Neural cell (in vitro differentiated cells): ENCODE measurements around the gene ANKS1B. TPM values are rescaled to one million over a fixed set of nuclear protein-coding genes. Genes with fewer than 3 reads are reported as not detected.

ENCODE experiments used
- H2AFZ ChIP-seq: fragments of 200-600, 300-800 bp; sonication (generic), shearing (Covaris generic); 2 replicates; pipeline ENCODE4 v1.6.0; 2014; ENCODE audit warnings: low read depth, mild to moderate bottlenecking, antibody characterized with exemption, low read length, moderate library complexity
- H3F3A ChIP-seq: fragments of 200-600 bp; shearing (Covaris generic); 2 replicates; pipeline ENCODE4 v1.6.1; 2016; ENCODE audit warnings: mild to moderate bottlenecking, moderate library complexity, mixed read lengths, antibody characterized with exemption, low read length; ENCODE audit not compliant: insufficient read depth, poor library complexity, severe bottlenecking
- H3K27ac ChIP-seq: fragments of 200-600, 300-800 bp; sonication (generic), shearing (Covaris generic); 2 replicates; pipeline ENCODE4 v1.5.1; 2014; ENCODE audit warnings: mild to moderate bottlenecking, low read length, moderate library complexity
- H3K27me3 ChIP-seq: fragments of 300-800, 200-600 bp; sonication (generic), shearing (Covaris generic); 2 replicates; pipeline ENCODE4 v1.6.0; 2014; ENCODE audit warnings: mild to moderate bottlenecking, low read depth, low read length, moderate library complexity; ENCODE audit not compliant: insufficient read depth
- H3K36me3 ChIP-seq: fragments of 300-800, 200-600 bp; sonication (generic), shearing (Covaris generic); 2 replicates; pipeline ENCODE4 v1.5.1; 2014; ENCODE audit warnings: mild to moderate bottlenecking, antibody characterized with exemption, low read length, moderate library complexity; ENCODE audit not compliant: insufficient read depth
- H3K4me2 ChIP-seq: fragments of 300-800, 200-600 bp; sonication (generic), shearing (Covaris generic); 2 replicates; pipeline ENCODE4 v1.6.0; 2014; ENCODE audit warnings: mild to moderate bottlenecking, low read length
- H3K4me3 ChIP-seq: fragments of 300-800, 200-600 bp; sonication (generic), shearing (Covaris generic); 2 replicates; pipeline ENCODE4 v1.5.1; 2014; ENCODE audit warnings: mild to moderate bottlenecking, low read length, moderate library complexity
- H3K79me2 ChIP-seq: fragments of 200-600 bp; shearing (Covaris generic); replicated peaks from 2 replicates; pipeline ENCODE4 v1.6.0; 2014; ENCODE audit warnings: mild to moderate bottlenecking, low read length, moderate library complexity; ENCODE audit not compliant: insufficient read depth
- H3K9ac ChIP-seq: fragments of 300-800, 200-600 bp; sonication (generic), shearing (Covaris generic); 2 replicates; pipeline ENCODE4 v1.6.1; 2016; ENCODE audit warnings: mild to moderate bottlenecking, low read length, mixed read lengths
- H3K9me2 ChIP-seq: fragments of 200-600 bp; shearing (Covaris generic); 2 replicates; pipeline ENCODE4 v1.6.1; 2016; ENCODE audit warnings: mild to moderate bottlenecking, low read length, mixed read lengths; ENCODE audit not compliant: insufficient read depth
- H3K9me3 ChIP-seq: fragments of 200-600, 300-800 bp; sonication (generic), shearing (Covaris generic); 2 replicates; pipeline ENCODE4 v1.6.1; 2016; ENCODE audit warnings: mild to moderate bottlenecking, mixed run types, low read length, moderate library complexity, mixed read lengths
- H4K20me1 ChIP-seq: fragments of 200-600 bp; shearing (Covaris generic); 2 replicates; pipeline ENCODE4 v1.6.1; 2016; ENCODE audit warnings: mild to moderate bottlenecking, mixed run types; ENCODE audit not compliant: insufficient read depth
- EP300 ChIP-seq: fragments of 450-650 bp; conservative IDR thresholded peaks from 2 replicates; pipeline ENCODE4 v1.6.1; 2014; ENCODE audit warnings: antibody characterized with exemption, mild to moderate bottlenecking, moderate library complexity; ENCODE audit not compliant: poor library complexity, severe bottlenecking
- EZH2 ChIP-seq: fragments of 200-600, 300-800 bp; shearing (Covaris generic), sonication (generic); IDR thresholded peaks from 2 replicates; pipeline ENCODE4 v1.6.1; 2014; ENCODE audit warnings: antibody characterized with exemption, low read length, borderline replicate concordance, mild to moderate bottlenecking; ENCODE audit not compliant: insufficient read depth, poor library complexity, severe bottlenecking
- MXI1 ChIP-seq: fragments of 450-650 bp; conservative IDR thresholded peaks from 2 replicates; pipeline ENCODE4 v1.6.1; 2014; ENCODE audit warnings: antibody characterized with exemption, mild to moderate bottlenecking; ENCODE audit not compliant: poor library complexity, severe bottlenecking
- POLR2AphosphoS5 ChIP-seq: IDR thresholded peaks from 2 replicates; pipeline ENCODE4 v1.6.1; 2012
- RAD21 ChIP-seq: fragments of 450-650 bp; conservative IDR thresholded peaks from 2 replicates; pipeline ENCODE4 v1.6.1; 2014; ENCODE audit warnings: antibody characterized with exemption, mild to moderate bottlenecking, moderate library complexity
- SMC3 ChIP-seq: fragments of 450-650 bp; conservative IDR thresholded peaks from 2 replicates; pipeline ENCODE4 v1.6.1; 2014; ENCODE audit warnings: antibody characterized with exemption, mild to moderate bottlenecking, moderate library complexity; ENCODE audit not compliant: poor library complexity
- TAF1 ChIP-seq: IDR thresholded peaks from 2 replicates; pipeline ENCODE4 v1.6.1; 2012; ENCODE audit warnings: low read depth
- polyA plus RNA-seq: library from polyadenylated mRNA; depleted of rRNA; stranded (reverse); fragments of >200 nt; gene quantifications from 2 replicates; pipeline ENCODE4 v1.2.3, GENCODE V29; 2014
- TF ChIP-seq, protein P1 (sequence below): fragments of 450-650 bp; IDR thresholded peaks from 2 replicates; pipeline ENCODE4 v1.5.1; 2014; ENCODE audit warnings: antibody characterized with exemption, mild to moderate bottlenecking, moderate library complexity; ENCODE audit not compliant: poor library complexity, severe bottlenecking
- TF ChIP-seq, protein P2 (sequence below): IDR thresholded peaks from 2 replicates; pipeline ENCODE4 v1.6.1; 2012; ENCODE audit warnings: borderline replicate concordance

The ANKS1B gene
- polyA plus RNA-seq, 1 donor from 2014 or later = 65.6 TPM

DNA sequence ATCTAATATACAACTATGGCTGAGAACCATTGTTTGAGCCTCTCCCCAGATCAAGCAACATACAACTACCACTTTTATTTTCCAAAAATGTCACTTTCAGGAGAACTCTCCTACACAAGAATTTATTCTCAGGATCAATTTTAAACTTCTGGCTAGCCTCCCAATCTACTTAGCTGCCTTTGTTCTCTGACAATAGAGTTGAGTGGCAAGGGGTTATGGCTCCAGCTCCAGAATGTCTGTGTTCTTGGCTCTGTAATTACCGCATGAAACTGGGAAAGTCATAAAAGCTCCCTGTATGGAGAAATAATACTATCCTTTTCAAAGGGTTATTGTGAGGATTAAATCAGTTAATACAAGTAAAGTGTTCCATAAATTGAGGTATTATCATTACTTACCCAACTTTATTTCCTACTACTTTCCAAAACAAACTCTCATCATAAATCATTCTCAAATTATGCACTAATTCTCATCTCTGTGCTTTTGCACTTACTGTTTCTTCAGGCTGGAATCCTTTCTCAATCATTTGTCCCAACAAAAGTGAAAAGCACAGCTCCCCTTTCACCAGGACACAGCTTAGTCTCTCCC lies 215.2 kb downstream of the ANKS1B start:
- Histone ChIP-seq H2AFZ (no peak overlapping the region), H3K27ac (no peak overlapping the region), H3K4me2 (no peak overlapping the region)

DNA sequence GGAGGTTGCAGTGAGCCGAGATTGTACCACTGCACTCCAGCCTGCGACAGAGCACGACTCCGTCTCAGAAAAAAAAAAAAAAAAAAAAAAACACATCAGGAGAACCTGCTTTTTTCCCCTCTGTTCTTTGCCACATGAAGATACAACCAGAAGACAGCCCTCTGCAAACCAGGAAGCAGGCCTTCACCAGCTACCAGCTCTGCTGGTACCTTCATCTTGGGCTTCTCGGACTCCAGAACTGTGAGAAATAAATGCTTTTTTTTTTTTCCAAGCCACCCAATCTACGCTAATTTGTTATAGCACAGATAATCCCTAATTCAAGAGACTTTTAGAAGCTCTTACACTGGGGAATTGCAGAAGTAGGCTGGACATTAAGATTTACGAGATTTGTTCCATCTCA lies 216.0 kb downstream of the ANKS1B start:
- H3K36me3 ChIP-seq = no peaks in the 10 kb centered on the region
- TF ChIP-seq POLR2AphosphoS5 (no peak), EP300 (no peak)
- TF ChIP-seq, protein P1, sequence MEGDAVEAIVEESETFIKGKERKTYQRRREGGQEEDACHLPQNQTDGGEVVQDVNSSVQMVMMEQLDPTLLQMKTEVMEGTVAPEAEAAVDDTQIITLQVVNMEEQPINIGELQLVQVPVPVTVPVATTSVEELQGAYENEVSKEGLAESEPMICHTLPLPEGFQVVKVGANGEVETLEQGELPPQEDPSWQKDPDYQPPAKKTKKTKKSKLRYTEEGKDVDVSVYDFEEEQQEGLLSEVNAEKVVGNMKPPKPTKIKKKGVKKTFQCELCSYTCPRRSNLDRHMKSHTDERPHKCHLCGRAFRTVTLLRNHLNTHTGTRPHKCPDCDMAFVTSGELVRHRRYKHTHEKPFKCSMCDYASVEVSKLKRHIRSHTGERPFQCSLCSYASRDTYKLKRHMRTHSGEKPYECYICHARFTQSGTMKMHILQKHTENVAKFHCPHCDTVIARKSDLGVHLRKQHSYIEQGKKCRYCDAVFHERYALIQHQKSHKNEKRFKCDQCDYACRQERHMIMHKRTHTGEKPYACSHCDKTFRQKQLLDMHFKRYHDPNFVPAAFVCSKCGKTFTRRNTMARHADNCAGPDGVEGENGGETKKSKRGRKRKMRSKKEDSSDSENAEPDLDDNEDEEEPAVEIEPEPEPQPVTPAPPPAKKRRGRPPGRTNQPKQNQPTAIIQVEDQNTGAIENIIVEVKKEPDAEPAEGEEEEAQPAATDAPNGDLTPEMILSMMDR = no peak
- H3K9ac ChIP-seq = no peak overlapping the region
- H3K9me2 ChIP-seq = no peaks in the 10 kb centered on the region
- H3K4me3 ChIP-seq = no peak overlapping the region
- H3K4me2 ChIP-seq = no peak overlapping the region
- H3K27me3 ChIP-seq = no peaks in the 10 kb centered on the region
- no peak overlapping the region for H3K27ac ChIP-seq
- H3K79me2 ChIP-seq = no peaks in the 10 kb centered on the region
- H3K9me3 ChIP-seq = peaks cover 3% of the 10 kb centered on the region
- no peaks in the 10 kb centered on the region for H4K20me1 ChIP-seq
- no peaks in the 10 kb centered on the region for H3F3A ChIP-seq
- no peak overlapping the region for H2AFZ ChIP-seq

More for the DNA sequence above, 215.2 kb downstream of the ANKS1B start:
- H4K20me1 ChIP-seq = no peaks in the 10 kb centered on the region
- H3F3A ChIP-seq = no peaks in the 10 kb centered on the region
- TF ChIP-seq TAF1 (no peak), SMC3 (no peak), MXI1 (no peak), RAD21 (no peak), POLR2AphosphoS5 (no peak), EZH2 (no peak)
- TF ChIP-seq, protein P2, sequence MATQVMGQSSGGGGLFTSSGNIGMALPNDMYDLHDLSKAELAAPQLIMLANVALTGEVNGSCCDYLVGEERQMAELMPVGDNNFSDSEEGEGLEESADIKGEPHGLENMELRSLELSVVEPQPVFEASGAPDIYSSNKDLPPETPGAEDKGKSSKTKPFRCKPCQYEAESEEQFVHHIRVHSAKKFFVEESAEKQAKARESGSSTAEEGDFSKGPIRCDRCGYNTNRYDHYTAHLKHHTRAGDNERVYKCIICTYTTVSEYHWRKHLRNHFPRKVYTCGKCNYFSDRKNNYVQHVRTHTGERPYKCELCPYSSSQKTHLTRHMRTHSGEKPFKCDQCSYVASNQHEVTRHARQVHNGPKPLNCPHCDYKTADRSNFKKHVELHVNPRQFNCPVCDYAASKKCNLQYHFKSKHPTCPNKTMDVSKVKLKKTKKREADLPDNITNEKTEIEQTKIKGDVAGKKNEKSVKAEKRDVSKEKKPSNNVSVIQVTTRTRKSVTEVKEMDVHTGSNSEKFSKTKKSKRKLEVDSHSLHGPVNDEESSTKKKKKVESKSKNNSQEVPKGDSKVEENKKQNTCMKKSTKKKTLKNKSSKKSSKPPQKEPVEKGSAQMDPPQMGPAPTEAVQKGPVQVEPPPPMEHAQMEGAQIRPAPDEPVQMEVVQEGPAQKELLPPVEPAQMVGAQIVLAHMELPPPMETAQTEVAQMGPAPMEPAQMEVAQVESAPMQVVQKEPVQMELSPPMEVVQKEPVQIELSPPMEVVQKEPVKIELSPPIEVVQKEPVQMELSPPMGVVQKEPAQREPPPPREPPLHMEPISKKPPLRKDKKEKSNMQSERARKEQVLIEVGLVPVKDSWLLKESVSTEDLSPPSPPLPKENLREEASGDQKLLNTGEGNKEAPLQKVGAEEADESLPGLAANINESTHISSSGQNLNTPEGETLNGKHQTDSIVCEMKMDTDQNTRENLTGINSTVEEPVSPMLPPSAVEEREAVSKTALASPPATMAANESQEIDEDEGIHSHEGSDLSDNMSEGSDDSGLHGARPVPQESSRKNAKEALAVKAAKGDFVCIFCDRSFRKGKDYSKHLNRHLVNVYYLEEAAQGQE = no peak
- TF ChIP-seq, protein P1 = no peak
- no peak overlapping the region for H3K9ac ChIP-seq
- no peaks in the 10 kb centered on the region for H3K9me2 ChIP-seq
- no peaks in the 10 kb centered on the region for H3K27me3 ChIP-seq
- H3K36me3 ChIP-seq = no peaks in the 10 kb centered on the region
- no peaks in the 10 kb centered on the region for H3K79me2 ChIP-seq
- no peak overlapping the region for H3K4me3 ChIP-seq
- H3K9me3 ChIP-seq = peaks cover 5% of the 10 kb centered on the region
